Measurements from ENCODE around the gene SLAIN1.
A peak's percentile ranks its signal among the peaks of the same experiment; 100 is the strongest.
"Not testable (repeated sequence)": the region's sequence is repeated elsewhere in the genome, so short reads cannot be mapped to it uniquely, and the experiment has no call there.

SLAIN1 gene

GRCh38 chr13:77697217-77698103, at the start of gene SLAIN1:
Gene SLAIN1, plus strand, starts transcription at chr13:77697687. Its CDS starts 227 bp downstream, at chr13:77697914.
- DNase-seq = peak; percentile 86

DNA sequence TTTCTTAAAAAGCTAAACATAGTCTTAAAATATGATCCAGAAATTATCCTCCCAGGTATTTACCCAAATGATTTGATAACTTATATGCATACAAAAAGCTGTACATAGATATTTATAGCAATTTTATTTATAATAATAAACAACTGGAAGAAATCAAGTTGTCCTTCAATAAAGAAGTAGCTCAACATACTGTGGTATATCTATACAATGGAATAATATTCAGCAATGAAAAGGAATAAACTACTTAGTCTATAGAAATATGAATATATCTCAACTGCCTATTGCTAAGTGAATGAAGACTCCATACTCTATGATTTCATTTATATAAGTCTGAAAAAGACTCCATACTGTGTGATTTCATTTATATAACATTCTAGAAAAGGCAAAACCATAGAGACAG, 47.1 kb upstream of the SLAIN1 start:
- no peak for DNase-seq

GRCh38 chr13:77653301-77653700, 44.2 kb upstream of the SLAIN1 start:
- DNase-seq = no peak

GRCh38 chr13:77660016-77660415, 37.5 kb upstream of the SLAIN1 start:
- DNase-seq = not testable (repeated sequence)

GRCh38 chr13:77660841-77661250, 36.6 kb upstream of the SLAIN1 start:
- no peak for DNase-seq

DNA sequence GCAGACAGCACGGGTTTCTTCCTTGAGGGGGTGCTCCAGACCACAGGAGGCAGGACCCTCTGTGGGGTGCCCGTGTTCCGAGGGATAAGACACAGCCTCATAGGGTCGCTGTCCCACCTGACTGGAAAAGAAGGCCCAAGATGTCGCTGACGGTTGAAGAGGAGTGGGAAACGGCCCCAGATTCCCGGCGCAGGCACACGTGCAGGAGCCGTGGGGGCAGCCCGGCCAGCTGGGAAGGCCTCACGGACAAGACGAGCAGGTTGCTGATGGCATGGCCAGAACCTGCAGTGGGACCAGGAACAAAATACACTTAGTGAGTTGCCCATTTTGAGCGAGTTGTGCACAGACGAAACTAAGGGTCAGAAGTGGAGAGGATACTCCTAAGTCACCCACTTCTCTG, 35.2 kb upstream of the SLAIN1 start:
- not testable (repeated sequence) for DNase-seq

- not testable (repeated sequence) for DNase-seq
Observed at GRCh38 chr13:77662831-77663230, 34.7 kb upstream of the SLAIN1 start.

DNA sequence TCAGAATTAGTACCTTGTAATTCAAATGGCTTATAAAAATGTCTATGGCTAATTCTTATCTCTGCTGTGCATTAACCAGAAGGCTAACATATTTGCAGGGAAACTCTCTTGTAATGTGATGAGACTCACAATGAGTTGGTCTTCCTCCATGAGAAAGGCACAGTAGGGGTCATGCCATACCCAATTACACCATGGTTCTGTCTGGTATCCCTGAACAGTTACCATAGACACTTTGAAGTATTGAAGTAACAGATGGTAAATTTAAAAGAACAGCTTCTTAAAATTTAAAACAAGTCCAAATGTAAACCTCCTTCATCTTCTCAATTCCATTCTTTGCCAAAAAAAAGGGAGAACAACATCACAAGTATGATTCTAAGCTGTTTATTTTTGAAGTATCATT, 22.6 kb upstream of the SLAIN1 start:
- no peak for DNase-seq

DNA sequence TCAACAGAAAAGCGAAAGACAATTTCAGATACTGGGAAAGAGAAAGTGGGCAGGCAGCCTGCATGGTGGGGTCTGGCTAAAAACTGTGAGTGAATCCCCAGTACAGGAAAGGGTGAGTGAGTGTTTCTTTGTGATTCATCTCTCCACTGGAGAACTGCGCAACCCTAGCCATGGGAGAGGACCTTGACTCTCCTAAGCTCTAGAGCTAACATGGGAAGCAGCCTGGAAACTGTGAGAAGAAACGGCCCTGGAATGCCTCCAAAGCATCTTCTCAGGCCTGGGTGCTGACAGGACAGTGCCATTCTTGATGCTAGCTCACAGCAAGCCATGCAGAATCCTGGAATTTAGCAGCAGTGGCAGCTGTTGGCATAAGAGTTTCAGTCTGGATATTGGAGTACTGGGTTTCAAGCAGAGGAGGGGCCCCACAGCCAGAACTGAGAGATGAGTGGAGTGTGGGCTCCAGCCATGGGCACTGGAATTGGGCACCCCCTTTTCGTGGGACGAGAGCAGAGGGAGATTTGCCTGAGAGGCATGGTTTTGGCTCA, 18.7 kb upstream of the SLAIN1 start:
- DNase-seq = no peak

GRCh38 chr13:77687799-77688198, 9.7 kb upstream of the SLAIN1 start:
- no peak for DNase-seq

DNA sequence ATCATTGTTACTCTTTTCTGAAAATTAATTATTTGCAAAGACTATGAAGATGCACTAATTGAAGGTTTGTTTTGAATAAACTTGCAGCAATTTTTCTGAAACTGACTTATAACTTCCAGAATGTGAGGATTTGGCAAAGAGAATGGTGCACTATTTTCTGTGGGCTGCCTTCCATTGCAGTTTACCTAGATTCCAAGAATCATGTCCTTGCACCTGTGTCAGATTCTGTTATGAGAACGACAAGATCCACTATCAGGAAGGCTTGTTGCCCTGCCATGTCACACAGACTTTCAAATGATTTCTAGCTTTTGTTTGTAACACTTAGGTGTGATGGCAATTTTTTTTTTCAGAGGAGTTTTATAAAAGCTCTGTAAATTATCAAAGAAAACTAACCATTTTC, 5.6 kb upstream of the SLAIN1 start:
- no peak for DNase-seq

GRCh38 chr13:77692746-77693448, 4.6 kb upstream of the SLAIN1 start:
- peak; percentile 39 for DNase-seq

DNA sequence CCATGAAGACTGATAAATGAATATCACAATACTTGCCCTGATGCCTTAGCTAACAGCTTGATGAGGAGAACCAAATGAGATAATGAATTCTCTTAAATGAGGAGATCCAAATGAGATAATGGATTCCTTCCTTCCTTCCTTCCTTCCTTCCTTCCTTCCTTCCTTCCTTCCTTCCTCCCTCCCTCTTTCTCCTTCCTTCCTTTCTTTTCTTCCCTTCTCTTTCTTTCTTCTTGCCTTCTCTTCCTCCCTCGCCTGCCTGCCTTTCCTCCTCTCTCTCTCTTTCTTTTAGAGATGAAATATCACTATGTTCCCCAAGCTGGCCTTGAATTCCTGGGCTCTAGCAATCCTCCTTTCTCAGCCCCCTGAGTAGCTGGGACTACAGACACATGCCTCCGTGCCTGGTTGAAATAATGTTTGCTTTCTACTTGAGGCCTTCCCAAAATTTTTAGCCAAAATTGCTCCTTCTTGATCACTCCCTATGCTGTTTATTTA, 4.0 kb upstream of the SLAIN1 start:
- DNase-seq = no peak

- DNase-seq = peak; percentile 60
Observed at GRCh38 chr13:77696006-77696878, 1.2 kb upstream of the SLAIN1 start.

DNA sequence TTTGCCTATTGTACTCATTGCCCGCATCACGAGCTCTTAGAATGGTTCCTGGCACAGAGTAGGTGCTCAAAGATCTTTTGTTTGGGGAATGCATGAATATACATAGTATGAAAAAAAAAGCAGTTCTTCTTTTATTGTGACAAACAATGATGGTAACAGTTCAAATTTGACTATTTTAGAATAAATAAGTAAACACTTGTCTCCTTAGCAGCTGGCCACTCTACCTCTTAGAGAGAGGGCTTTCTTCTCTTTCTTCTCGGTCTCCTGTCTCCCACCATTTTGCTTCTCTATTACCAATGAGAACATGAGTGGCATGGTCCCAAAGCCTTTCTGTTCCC, 639 bp upstream of the SLAIN1 start:
- DNase-seq = no peak

DNA sequence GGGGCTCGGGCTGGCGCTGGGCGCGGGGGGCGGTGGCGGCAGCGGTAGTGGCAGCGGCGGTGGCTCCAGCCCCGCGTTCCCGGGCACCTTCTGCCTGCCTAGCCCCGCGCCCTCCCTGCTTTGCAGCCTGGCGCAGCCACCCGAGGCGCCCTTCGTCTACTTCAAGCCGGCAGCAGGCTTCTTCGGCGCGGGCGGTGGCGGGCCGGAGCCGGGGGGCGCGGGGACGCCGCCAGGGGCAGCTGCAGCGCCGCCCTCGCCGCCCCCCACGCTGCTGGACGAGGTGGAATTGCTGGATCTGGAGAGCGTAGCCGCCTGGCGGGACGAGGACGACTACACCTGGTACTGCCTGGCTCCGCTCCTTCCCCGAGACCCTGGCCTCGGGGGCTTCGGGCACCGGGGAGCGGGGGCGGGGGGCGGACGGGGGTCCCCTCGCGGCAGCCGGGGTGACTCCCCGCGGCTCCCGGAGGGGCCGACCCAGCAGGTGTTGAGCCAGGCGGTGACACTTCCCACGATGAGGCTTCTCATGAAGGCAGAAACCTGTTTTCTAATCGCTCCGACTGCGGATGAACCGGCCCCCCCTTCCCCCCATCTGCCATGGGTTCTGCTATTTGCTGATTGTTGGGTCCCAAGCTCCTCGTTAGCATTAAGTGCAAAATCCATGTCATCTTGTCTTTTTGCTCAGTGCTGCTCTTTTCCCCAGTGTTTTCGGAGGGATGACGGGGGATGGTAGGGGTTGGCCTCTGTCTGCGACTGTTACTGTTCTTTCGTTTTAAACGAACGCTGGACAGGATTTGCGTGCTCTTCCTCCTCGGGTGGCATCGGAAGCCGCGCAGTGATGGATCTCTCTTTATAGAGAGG, 943 bp downstream of the SLAIN1 start:
- DNase-seq = peak; percentile 83

GRCh38 chr13:77699059-77699680, 1.7 kb downstream of the SLAIN1 start:
- DNase-seq = no peak

- no peak for DNase-seq
Observed at GRCh38 chr13:77701305-77701704, 3.8 kb downstream of the SLAIN1 start.

- no peak for DNase-seq
Observed at GRCh38 chr13:77702366-77702765, 4.9 kb downstream of the SLAIN1 start.

DNA sequence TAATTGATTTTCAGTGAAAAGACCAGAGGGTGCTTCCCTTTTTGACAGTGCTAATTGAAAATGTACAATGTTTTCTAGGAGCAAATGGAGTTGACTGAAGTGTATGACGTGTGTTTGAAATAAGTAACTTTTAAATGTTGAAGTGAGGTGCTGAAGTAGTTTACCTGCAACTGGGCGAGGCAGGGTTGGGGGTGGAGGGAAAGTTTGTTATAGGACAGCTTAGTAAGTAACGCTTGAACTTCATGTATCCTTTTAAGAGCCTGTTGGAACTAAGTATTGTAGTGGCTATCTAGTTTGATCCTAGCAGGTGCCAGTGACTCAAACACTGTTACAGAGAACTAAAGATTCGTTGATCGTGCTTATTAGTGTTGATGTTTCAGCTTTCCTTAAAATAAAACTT, 5.9 kb downstream of the SLAIN1 start:
- no peak for DNase-seq

DNA sequence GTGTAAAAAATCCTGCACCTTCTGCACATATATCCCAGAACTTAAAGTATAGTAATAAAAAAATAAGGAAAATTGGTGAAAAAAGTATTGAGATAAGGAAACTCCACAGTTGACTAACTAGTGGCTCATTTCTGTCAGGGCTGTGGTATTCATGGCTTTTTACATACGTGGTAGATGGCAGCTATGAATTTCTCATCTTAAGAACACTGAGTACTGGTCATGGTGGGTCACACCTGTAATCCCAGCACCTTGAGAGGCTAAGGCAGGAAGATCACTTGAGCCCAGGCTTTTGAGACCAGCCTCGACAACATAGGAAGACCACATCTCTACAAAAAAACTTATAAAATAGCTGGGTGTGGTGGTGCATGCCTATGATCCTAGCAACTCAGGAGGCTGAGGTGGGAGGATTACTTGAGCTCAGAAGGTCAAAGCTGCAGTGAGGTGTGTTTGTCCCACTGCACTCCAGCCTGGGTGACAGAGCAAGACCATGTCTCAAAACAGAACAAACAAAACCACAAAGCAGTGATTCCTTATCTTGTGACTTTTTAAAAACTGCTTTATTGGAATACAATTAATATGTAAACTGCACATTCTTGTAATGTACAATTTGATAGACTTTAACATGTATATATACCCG, 16.8 kb downstream of the SLAIN1 start:
- no peak for DNase-seq
